IMR-90 (cell line): ENCODE results near the gene PHOSPHO1. TPM values are rescaled to one million over a fixed set of nuclear protein-coding genes. Genes with fewer than 3 reads are reported as not detected.

Experiments used
- ATAC-seq: fragments of 200-7000 bp; cut with Tn5 transposase; 2 replicates; pipeline ENCODE4 v1.9.1; 2020; ENCODE audit warnings: low read depth, mild to moderate bottlenecking, moderate library complexity
- BruUV-seq: library from RNA; stranded (reverse); fragments of 400-500 nt; replicated peaks from 2 replicates; lab custom pipeline; 2021; lab: Mats Ljungman, UMichigan
- CTCF ChIA-PET: fragments of 300-600 bp; formaldehyde crosslinking; extraction: SDS; loops from one replicate; lab custom pipeline; 2021; ENCODE audit warnings: antibody characterized with exemption; lab: Yijun Ruan, JAX
- POLR2A ChIA-PET: fragments of 300-600 bp; sonication (Branson Sonifier 250); formaldehyde crosslinking; loops from one replicate; lab custom pipeline; 2022; ENCODE audit warnings: antibody characterized with exemption; ENCODE audit not compliant: unreplicated experiment; lab: Charles Lee
- DNase-seq: peaks from one replicate; pipeline ENCODE4 v3.0.0; 2013
- H2AFZ ChIP-seq: replicated peaks from 2 replicates; pipeline ENCODE3; 2013; ENCODE audit warnings: low read length, mild to moderate bottlenecking; ENCODE audit not compliant: poor library complexity
- H2AK5ac ChIP-seq: 2 replicates; pipeline ENCODE4 v1.6.1; 2013; ENCODE audit warnings: low read depth, low read length, inconsistent platforms
- H2AK9ac ChIP-seq: replicated peaks from 2 replicates; pipeline ENCODE3; 2013; ENCODE audit warnings: mild to moderate bottlenecking, low read depth, low read length, moderate library complexity; ENCODE audit not compliant: poor library complexity
- H2BK120ac ChIP-seq: 2 replicates; pipeline ENCODE4 v1.6.1; 2013; ENCODE audit warnings: low read depth, low read length, inconsistent platforms
- H2BK15ac ChIP-seq: 3 replicates; pipeline ENCODE4 v1.6.1; 2013; ENCODE audit warnings: low read depth, low read length, inconsistent platforms
- H2BK20ac ChIP-seq: 2 replicates; pipeline ENCODE4 v1.6.1; 2013; ENCODE audit warnings: low read depth, mild to moderate bottlenecking, inconsistent platforms, low read length, moderate library complexity
- H2BK5ac ChIP-seq: 2 replicates; pipeline ENCODE4 v1.6.1; 2013; ENCODE audit warnings: mild to moderate bottlenecking, low read depth, low read length, inconsistent platforms; ENCODE audit not compliant: poor library complexity, severe bottlenecking
- H3K14ac ChIP-seq: replicated peaks from 2 replicates; pipeline ENCODE4 v1.6.1; 2013; ENCODE audit warnings: low read depth, low read length, inconsistent platforms
- H3K18ac ChIP-seq: 2 replicates; pipeline ENCODE4 v1.6.1; 2013; ENCODE audit warnings: low read depth, low read length, control low read depth
- H3K23ac ChIP-seq: 2 replicates; pipeline ENCODE4 v1.6.1; 2013; ENCODE audit warnings: low read depth, low read length, inconsistent platforms
- H3K27ac ChIP-seq: 2 replicates; pipeline ENCODE4 v1.5.1; 2013; ENCODE audit warnings: mild to moderate bottlenecking, control low read depth, low read length; ENCODE audit not compliant: insufficient read depth
- H3K27me3 ChIP-seq: 2 replicates; pipeline ENCODE4 v1.6.1; 2013; ENCODE audit warnings: low read length; ENCODE audit not compliant: control insufficient read depth, insufficient read depth
- H3K36me3 ChIP-seq: 2 replicates; pipeline ENCODE4 v1.6.1; 2013; ENCODE audit warnings: low read length, mixed read lengths; ENCODE audit not compliant: control insufficient read depth, insufficient read depth
- H3K4ac ChIP-seq: 2 replicates; pipeline ENCODE4 v1.6.1; 2013; ENCODE audit warnings: low read depth, low read length, inconsistent platforms
- H3K4me1 ChIP-seq: 2 replicates; pipeline ENCODE4 v1.6.1; 2013; ENCODE audit warnings: low read length, mixed read lengths; ENCODE audit not compliant: control insufficient read depth, insufficient read depth
- H3K4me2 ChIP-seq: 2 replicates; pipeline ENCODE4 v1.6.1; 2013; ENCODE audit warnings: low read depth, mild to moderate bottlenecking, control low read depth, low read length, moderate library complexity
- H3K4me3 ChIP-seq: 2 replicates; pipeline ENCODE4 v1.5.1; 2013; ENCODE audit warnings: low read depth, mild to moderate bottlenecking, control low read depth, low read length, moderate library complexity; ENCODE audit not compliant: insufficient read depth
- H3K56ac ChIP-seq: 2 replicates; pipeline ENCODE4 v1.6.1; 2013; ENCODE audit warnings: low read length, inconsistent platforms; ENCODE audit not compliant: insufficient read depth; ENCODE audit errors: extremely low read depth
- H3K79me1 ChIP-seq, 2 experiments: 2 replicates each; pipeline ENCODE4 v1.6.1; 2013; ENCODE audit warnings: low read length in 2 of 2, inconsistent platforms in 1 of 2, low read depth in 1 of 2
- H3K9ac ChIP-seq: 2 replicates; pipeline ENCODE4 v1.6.1; 2013; ENCODE audit warnings: low read depth, low read length, control low read depth
- H3K9me1 ChIP-seq: 2 replicates; pipeline ENCODE4 v1.6.1; 2013; ENCODE audit warnings: low read length, inconsistent platforms; ENCODE audit not compliant: insufficient read depth
- H3K9me3 ChIP-seq: 2 replicates; pipeline ENCODE4 v1.6.1; 2013; ENCODE audit warnings: low read length; ENCODE audit not compliant: control insufficient read depth, insufficient read depth
- H4K20me1 ChIP-seq: 2 replicates; pipeline ENCODE4 v1.6.1; 2013; ENCODE audit warnings: low read length, inconsistent platforms; ENCODE audit not compliant: insufficient read depth
- H4K5ac ChIP-seq: 2 replicates; pipeline ENCODE4 v1.6.1; 2013; ENCODE audit warnings: mild to moderate bottlenecking, low read depth, low read length, control low read depth
- H4K8ac ChIP-seq, 2 experiments: 2 replicates each; pipeline ENCODE4 v1.6.1; 2013; ENCODE audit warnings: low read depth in 2 of 2, low read length in 2 of 2, control low read depth in 1 of 2, inconsistent platforms in 1 of 2
- H4K91ac ChIP-seq: 2 replicates; pipeline ENCODE4 v1.6.1; 2013; ENCODE audit warnings: low read depth, low read length, inconsistent platforms; ENCODE audit not compliant: insufficient read depth
- BHLHE40 ChIP-seq: fragments of 150-350 bp; IDR thresholded peaks from 2 replicates; pipeline ENCODE4 v1.6.1; 2016; ENCODE audit warnings: mild to moderate bottlenecking, low read depth, low read length
- CHD1 ChIP-seq: IDR thresholded peaks from 2 replicates; pipeline ENCODE4 v1.6.1; 2012; ENCODE audit warnings: low read depth, low read length, improper control_type of control experiment
- FOS ChIP-seq: fragments of 150-350 bp; IDR thresholded peaks from 2 replicates; pipeline ENCODE4 v1.6.1; 2016; ENCODE audit warnings: low read depth, low read length
- MAFK ChIP-seq: IDR thresholded peaks from 2 replicates; pipeline ENCODE4 v1.6.1; 2012; ENCODE audit warnings: low read depth, low read length, improper control_type of control experiment
- MAZ ChIP-seq: IDR thresholded peaks from 2 replicates; pipeline ENCODE4 v1.6.1; 2012; ENCODE audit warnings: low read depth, mild to moderate bottlenecking, low read length, improper control_type of control experiment, moderate library complexity, borderline replicate concordance
- RCOR1 ChIP-seq: IDR thresholded peaks from 2 replicates; pipeline ENCODE4 v1.6.1; 2012; ENCODE audit warnings: mild to moderate bottlenecking, low read length, improper control_type of control experiment; ENCODE audit not compliant: insufficient replicate concordance
- SMC3 ChIP-seq: fragments of 150-350 bp; IDR thresholded peaks from 2 replicates; pipeline ENCODE4 v1.6.1; 2016; ENCODE audit warnings: low read depth, mild to moderate bottlenecking, antibody characterized with exemption, low read length, moderate library complexity
- USF2 ChIP-seq: fragments of 150-350 bp; IDR thresholded peaks from 2 replicates; pipeline ENCODE4 v1.6.1; 2017; ENCODE audit warnings: mild to moderate bottlenecking, antibody characterized with exemption, low read length, low read depth
- WGBS, 2 experiments: methylation state at CpG; one replicate each; pipeline versions ENCODE4 v1.1.5 to v1.1.7; 2013; ENCODE audit warnings: missing lambda C conversion rate in 2 of 2; ENCODE audit not compliant: insufficient read length in 1 of 2; ENCODE audit errors: extremely low coverage in 2 of 2; 5-methylcytosine and 5-hydroxymethylcytosine counted together
- dilution Hi-C: fragments of 300-500 bp; cut with HindIII; formaldehyde crosslinking; loops from one replicate; pipeline ENCODE4 v1.14.3; 2018; ENCODE audit warnings: low sequenced_read_pairs; ENCODE audit not compliant: unreplicated experiment
- in situ Hi-C: fragments of 300-500 bp; cut with MboI; formaldehyde crosslinking; loops from 3 replicates; pipeline ENCODE4 v1.14.3; 2019; ENCODE audit warnings: low sequenced_read_pairs, inconsistent platforms, mixed read lengths
- intact Hi-C: fragments of 100-400 bp; cut with micrococcal nuclease; formaldehyde crosslinking; loops from 2 replicates; pipeline ENCODE4 v1.10.0; 2022
- polyA plus RNA-seq, 3 experiments: library from polyadenylated mRNA; depleted of rRNA; stranded (reverse); fragments of >200 nt; gene quantifications; 2 replicates each; pipeline ENCODE4 v1.2.3, GENCODE V29; 2012; ENCODE audit warnings: low replicate concordance in 1 of 3
- total RNA-seq: library from RNA; depleted of rRNA; stranded (reverse); fragments of >200 nt; gene quantifications from 2 replicates; pipeline ENCODE4 v1.2.3, GENCODE V29; 2012

Gene PHOSPHO1
- total and polyA plus RNA-seq, 2 of the 4 experiments (the other 2 are of a cell fraction) = under 0.01 to 0.48 TPM

DNA sequence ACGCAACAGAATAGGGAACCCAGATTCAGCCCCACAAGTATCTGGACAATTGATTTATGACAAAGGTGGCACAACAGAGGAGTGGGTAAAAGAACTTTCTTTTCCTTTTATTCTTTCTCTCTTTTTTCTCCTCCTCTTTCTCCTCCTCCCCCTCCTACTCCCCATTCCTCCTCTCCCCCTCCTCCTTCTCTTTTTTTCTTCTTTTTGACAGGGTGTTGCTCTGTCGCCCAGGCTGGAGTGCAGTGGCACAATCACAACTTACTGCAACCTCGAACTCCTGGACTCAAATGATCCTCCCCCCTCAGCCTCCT lies 36.3 kb downstream of the PHOSPHO1 start:
- Histone ChIP-seq H3K79me1 (no peaks in the 10 kb centered on the region), H3K9me1 (peaks cover 8% of the 10 kb centered on the region; the same call in 1 of the 2 replicates), H2AK9ac (no peak overlapping the region), H3K9me3 (no peaks in the 10 kb centered on the region), H4K91ac (no peak overlapping the region), H3K56ac (no peak overlapping the region), H2AK5ac (no peak overlapping the region), H3K4me1 (no peaks in the 10 kb centered on the region), H3K4me3 (no peak overlapping the region), H3K27me3 (no peaks in the 10 kb centered on the region), H3K36me3 (no peaks in the 10 kb centered on the region), H4K20me1 (peaks cover 3% of the 10 kb centered on the region), H4K5ac (no peak overlapping the region), H2BK5ac (no peak overlapping the region), H2BK120ac (no peak overlapping the region), H3K14ac (no peak overlapping the region), H3K27ac (no peak overlapping the region), H3K9ac (no peak overlapping the region), H2AFZ (no peak overlapping the region), H2BK20ac (no peak overlapping the region), H2BK15ac (no peak overlapping the region), H3K4ac (no peak overlapping the region), H4K8ac (peak overlapping the region; percentile 7 to 86; a peak in 1 of 4 replicates), H3K23ac (no peak overlapping the region), H3K4me2 (peak overlapping the region; percentile 74; the same call in 1 of the 2 replicates), H3K18ac (no peak overlapping the region)
- ATAC-seq = no peak
- in situ Hi-C loops = no loop called here
- WGBS, 2 experiments = no CpG with 5 or more reads among the region's 3 CpGs
- intact Hi-C loops = loop anchor here (5.0 to 10.0 kb wide), 2 partner anchors 33 to 871 kb away; no protein-coding TSS in a partner anchor
- ChIA-PET POLR2A (no interaction called here), CTCF (no interaction called here)
- dilution Hi-C loops = no loop called here
- TF ChIP-seq SMC3 (no peak), USF2 (no peak), MAFK (no peak), MAZ (no peak), FOS (no peak), CHD1 (no peak), BHLHE40 (no peak), RCOR1 (no peak)
- DNase-seq = no peak
- BruUV-seq = no TSS peak
